SW 1271 (cell line): ENCODE data around the gene MAST4.

ENCODE experiments used
- DNase-seq, 2 experiments: peaks; one replicate each; lab custom pipeline; 2025; lab: John Stamatoyannopoulos, UW

Gene MAST4

DNA sequence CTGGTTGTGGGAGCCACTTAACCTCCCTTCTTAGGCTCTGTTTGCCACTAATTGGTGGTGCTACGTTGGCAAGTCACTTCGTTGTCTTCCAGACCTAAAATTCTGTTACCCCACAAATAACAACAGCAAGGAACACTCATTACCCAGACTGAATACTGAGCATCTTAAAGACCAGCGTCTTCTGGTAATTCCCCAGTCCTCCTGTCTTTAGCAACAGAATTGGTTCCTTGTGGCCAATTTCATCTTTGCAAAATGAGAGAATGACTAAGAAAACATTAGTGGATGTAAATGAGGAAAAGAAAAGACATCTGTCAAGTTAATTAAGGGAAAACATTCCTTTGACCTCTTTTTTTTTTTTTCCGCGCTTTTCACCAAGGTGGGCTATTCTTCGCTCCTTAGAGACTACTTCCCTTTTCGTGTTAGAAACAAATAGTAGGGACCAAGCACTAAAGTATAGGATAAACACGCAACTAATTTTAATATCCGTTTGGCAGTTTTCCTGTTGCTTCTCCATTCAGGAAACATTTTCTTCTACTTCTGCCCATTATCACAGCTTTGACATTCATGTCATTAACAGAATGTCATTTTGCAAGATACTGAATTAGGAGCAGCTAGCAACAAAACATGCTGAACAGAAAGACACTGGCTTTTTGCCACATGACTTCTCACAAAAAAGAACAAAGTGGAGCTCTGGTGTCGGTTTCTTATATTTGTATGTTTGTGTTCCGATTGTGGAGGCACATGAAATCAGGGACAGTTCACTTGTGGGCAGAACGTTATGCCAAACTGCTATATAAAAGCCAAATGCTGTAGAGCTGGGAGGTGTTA is 446.2 kb downstream of the MAST4 start:
- DNase-seq, result no peak

DNA sequence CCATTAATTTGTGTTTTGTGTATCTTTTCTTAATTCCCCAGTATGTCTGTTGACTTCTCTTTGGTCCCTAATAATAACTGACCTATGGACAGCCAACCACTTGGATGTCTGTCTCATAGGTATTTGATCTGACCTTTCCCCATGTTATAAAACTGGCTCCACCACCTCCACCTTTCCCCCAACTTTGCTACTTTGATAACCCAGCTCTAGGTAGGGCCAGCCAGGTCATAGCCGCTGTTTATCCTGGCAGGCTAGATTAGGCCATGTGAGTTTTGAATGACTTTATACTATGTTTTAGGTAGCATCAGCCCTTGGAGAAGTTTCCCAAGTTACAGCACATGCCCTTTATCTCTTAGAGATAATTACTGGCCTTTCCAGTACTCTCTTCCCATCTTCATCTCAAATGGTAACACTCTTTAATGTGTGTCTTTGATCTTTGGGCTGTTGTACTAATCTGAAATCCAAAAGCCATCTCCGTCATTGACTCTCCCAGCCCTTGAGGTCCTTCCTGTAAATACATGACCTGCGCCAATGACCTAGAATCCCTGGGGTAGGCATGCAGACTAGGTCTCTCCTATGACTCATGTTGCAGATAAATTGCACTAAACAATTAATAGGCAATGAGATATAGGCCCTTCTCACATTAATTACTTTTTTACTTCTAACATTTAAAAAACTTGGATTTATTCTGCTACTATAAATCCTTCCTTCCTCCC is 447.8 kb downstream of the MAST4 start:
- DNase-seq, result no peak

DNA sequence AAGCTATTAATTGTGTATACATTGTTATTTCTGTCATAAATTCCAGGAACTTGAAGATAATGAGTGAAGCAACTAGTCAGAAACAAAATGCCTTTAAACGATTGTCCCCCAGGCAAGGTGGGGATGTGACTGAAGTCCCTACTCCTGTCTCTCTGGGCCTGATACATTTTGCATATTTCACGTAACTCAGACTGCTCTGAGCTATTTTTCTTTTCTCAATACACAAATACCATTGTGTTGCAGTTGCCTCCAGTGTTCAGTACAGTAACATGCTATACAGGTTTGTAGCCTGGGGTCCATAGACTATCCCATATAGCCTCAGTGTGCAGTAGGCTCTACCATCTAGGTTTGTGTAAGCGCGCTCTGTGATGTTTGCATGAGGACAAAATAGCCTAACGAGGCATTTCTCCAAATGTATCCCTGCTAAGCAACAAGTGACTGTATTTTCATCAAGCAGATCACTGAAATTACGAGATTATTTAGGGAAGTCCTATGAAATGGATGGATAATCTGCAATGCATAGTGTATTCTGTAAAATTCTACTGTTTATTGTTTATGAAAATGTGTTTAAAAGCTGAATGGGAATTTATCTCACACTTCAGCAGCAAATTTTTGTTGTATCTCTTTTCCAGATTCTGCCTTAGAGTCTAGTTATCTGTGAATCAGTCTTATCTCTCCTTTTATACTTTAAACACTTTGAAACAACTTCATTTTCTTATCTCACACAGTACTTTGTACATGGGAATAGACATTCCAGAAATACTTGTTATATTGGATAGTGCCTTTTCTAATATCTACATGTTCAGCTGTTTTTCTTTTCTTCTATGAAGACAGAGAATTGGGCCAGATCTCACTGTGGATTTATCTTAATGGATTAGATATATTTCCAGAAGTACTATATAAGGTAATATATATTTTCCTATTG is 449.9 kb downstream of the MAST4 start:
- DNase-seq, result no peak

DNA sequence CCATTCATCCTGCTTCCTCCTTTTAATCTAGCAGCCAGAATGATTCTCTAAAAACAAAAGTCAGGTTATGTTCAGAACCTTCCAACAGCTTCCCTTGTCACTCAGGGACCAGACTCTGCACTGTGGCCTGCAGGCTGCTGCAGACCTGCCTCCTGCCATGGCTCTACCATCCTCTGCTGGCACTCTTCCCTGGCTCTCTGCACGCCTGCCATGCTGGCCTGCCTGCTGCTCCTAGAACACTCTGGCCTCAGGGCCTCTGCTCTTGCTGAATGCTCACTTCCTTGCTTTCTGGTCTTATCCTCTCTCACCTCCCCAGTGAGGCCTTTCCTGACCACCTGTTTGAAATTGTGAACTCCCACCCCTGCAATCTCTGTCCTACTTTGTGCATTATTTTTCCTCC is 451.0 kb downstream of the MAST4 start:
- DNase-seq, result no peak

DNA sequence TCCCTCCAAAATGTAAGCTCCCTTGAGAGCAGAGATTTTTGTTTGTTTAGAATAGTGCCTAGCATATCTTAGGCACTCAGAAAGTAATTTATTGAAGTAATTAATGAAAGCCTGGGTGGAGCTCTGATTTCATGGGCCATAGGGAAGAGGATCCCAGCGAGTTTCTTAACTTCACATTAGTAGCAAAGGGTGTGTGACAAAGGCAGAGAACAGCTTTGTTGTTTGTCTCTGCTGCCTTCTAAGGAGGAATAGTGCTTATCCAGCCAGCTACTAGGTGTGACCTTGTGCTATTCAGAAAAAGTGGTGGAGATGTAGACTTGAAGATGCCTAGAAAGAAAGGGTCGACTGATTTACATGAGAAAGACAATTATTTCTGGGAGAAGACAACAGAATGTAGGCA is 451.4 kb downstream of the MAST4 start:
- DNase-seq, result no peak

DNA sequence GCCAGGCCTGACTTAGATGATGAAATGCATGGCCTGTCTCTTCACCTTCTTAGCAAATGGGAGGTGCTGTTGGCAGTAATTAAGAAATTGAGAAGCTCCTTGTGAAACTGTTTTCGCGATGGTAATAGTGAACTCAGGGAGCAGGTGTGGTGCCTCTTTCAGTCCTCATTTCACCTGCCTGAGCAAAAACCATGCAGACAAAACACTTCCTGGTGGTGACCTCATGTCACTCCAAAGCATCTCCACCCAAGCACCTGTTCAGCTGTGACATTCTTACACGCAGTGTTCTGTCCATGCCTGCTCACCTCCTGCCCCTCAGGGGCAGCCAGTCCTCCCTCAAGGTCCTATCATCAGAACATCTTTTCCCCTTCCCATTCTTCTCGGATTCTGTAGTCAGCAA is 453.9 kb downstream of the MAST4 start:
- DNase-seq, result no peak

DNA sequence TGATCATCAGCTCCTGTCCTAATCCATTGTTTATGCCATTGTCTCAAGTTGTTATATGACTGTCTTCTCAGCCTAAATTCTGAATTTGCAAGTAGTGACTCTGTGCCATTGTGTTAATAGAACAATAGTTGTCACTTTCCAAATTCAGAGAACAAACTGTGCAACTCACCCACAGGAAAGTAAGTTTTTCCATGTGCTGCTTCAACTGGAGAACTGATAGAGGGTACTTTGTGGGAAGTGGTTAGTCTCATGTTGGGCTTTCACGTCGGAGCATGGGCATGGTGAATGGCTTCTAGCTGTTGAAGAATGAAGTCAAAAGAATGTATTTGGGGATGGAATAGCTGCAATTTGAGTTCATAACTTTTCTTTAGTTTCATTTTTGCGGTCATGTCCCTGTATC is 454.4 kb downstream of the MAST4 start:
- DNase-seq, result no peak

DNA sequence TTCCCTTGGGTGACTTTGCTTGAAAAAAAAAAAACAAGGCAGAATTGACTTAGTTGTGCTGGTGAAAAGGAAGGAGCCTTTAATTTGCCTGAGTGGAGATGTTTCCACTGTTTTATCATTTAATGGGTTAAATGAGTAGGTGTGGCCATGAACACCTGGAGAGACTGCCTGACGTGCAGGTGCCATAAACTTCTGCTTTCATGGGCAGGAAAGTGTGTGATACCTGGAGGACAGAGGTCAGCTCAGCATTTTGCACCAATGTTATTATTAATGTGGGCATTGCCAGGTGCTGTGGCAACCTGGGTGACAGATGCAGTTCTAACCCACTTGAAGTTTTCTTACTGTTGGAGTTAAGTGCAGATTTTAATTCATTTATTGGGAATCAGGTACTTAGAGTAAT is 455.0 kb downstream of the MAST4 start:
- DNase-seq, result no peak

DNA sequence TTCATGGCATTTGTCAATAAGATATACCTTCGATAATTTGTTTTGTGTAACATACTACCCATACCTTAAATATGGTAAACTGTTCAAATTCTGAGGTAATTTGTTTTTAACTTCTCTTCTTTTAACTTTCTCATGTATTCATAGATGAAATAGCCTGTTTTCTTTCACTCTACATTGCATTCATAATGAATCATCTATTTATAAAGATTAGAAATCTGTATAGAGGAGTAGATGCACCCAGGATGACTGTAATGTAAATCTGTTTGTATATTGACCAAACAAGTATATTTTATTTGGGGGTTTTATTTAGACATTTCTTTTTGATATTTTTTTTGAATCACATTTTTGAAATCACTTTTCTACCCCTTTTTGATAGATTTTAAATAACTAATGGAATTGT is 455.8 kb downstream of the MAST4 start:
- DNase-seq, result no peak

DNA sequence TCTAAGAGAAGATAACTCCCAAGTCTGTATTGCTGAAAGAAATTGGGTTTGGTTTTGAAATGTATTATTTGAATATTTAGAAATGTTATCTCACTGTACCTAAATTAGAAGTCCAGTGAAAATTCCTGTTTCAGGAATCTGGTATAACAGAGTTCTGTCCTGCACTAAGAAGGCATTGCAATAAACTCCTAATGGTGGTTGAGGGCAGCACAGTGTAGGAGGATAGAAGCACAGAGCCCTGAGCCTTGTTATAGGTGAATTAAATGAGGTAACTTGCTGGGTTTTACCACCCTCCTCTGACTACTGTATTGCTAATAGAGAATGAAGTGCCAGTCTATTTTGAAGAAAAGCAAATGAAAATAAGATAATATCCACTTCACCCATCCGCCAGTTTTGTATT is 457.0 kb downstream of the MAST4 start:
- no peak for DNase-seq

DNA sequence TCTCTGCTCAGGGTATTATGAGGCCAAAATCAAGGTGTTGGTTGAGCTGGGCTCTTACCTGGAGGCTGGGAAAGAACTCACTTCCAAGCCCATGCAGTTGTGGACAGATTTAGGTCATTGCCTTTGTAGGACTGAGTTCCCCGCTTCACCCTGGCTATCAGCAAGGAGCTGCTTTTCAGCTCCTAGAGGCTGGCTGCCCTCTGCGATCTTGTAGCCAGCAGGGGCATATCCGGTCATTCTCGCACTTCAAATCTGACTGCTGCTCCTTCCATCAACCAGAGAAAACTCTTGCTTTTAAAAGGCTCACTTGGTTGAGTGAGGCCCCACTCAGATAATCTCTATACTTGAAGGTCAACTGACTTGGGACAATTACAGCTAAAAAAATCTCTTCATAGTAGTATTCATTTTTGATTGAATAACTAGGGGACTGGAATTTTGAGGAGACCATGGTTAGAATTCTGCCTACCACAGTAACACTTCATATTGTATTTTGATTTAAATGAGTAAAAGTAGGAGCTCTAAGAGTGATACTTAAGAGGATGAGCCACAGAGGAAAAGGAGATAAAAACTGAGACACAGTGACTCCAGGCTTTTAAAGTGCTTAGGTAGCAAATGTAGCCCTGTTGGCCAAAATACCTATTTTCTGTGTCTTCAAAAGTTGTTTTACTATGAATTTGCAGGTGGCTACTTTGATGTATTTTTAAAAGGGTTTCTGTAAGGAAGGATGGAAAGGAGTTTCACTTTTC is 463.0 kb downstream of the MAST4 start:
- DNase-seq, result no peak

DNA sequence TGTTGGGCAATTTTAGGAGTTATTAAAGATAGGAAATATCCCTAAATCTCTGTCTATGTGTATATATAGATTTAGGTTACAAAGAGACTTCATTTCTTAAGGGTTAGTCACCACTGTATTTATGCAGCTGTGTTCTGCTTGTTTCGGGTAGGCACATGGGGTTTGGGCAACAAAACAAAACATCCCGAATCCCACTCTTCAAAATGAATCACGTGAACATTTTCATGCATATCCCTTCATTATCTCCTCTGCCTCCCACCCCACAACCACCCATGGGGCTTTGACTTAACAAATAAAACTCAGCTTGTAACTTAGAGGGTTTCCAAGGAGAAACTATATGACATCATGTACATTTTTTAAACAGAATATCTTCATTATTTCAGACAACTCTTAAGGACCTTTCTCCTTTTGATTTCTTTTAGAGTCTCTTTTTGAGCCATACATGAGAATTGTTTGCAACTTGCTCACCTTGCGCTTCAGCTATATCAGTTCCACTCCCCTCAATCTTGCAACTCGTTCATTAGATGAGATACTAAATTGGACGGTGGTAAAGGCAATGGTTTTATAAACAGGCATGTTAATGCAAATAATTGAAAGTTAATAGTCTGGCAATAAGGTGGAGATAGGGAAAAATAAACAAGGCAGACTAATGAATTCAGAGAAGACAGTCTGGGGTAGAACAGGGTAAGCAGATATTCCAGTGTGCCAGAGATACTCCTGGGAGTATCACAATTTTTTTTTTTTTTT is 463.7 kb downstream of the MAST4 start:
- DNase-seq, result no peak

DNA sequence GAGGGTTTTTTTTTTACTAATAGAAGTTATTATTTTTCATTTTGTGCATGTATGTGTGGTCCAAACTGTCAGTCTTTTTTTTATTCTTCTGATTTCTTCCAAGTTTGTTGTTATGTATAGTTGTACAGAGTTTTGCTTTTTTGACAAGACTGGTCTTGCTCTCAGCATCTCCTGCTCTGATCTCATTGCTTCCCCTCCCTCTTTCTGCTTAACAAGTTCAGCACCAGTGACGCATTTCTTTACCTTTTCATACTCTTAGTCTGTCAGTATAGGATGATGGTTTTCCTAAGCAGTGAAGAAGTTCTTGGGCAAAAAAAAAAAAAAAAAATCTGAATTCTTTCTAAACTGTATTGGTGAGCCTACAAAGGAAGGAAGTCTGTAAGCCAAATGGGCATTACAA is 465.3 kb downstream of the MAST4 start:
- DNase-seq, result no peak

DNA sequence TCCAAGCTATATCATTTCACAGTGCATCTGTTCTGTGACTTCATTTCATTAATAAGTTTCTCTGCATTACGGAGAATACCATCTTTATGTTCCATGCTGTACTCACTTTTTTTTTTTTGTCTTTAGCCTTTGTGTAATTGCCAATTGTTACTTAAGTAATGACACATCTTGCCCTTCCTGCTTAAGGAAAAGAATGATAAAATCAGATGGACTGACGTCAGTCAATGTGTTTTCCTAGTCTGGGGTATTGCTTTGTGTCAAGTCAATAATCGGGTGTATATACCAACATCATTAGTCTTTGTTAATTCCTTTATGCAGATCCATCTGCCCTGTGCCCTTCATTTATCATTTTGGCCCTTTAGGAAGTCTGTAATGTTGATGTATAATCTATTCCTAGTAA is 466.9 kb downstream of the MAST4 start:
- no peak for DNase-seq

DNA sequence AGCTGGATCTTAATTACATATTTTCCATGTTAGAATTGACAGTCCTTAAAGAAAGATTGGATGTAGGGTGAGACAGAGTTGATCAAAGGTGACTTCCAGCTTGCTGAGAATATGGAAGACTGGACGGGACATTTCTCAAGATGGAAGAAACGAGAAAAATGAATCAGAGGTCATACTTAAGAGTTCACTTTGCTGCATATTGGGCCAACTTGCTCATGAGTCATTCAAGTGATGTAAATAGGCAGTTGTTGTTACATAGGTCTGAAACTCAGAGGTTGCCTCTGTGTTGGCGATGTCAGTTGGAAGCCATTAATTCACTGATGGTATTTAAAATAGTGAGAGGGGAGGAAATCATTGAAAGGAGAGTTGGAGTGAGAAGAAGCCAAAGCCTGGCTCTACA is 467.6 kb downstream of the MAST4 start:
- DNase-seq, result no peak

DNA sequence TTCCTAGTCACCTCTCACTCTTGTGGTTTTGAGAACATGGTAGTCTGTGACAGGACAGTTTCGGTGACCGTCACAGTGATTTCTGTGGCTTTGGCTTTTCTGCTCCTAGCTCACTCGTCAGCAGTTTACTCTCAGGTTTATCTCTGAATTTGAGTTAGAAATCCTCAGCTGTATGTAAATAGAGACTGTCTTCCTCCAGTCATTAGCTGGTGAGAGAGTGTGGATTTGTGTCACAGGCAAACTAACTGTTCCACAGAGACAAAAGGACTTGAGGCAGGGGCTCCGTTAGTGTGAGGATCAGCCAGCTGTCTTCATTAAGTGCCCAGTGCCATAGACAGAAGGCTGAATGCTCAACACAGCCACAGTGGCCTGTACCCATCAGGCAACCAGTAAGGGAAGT is 469.0 kb downstream of the MAST4 start:
- no peak for DNase-seq

DNA sequence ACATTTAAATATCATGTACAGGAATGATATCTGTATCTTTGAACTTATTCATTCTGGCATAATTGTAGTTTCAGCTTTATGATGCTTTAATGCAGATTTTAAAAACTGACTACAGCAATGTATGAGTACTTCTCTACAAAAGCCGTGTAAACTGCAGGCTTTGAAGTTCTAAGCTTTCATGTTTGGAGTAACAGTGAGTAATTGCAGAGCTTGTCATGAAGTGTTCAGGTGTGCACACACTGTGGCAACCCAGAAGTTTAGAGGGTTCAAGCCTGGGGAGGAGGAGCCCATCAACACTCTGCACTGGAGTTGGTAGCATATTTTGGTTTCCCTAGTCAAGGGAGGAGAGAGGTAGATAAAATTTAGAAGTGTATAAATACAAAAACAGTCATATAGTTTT is 469.5 kb downstream of the MAST4 start:
- DNase-seq, result no peak

DNA sequence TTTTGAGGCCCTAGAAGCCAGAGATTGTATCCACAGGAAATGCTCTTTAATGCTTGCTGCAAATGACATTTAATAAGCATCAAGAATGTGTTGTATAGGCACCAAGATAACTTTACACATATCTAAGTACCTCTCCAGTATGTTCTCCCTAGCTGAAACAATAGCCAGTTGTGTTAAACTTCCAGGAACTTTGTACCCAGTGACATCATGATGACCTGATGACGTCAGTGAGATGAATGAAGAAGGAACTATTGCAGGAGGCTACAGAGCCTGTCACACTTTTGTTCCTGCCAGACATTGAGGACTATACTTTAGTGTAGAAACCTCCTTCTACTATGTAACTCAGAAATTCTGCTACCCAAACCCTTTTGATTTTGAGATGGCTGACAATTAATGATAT is 470.6 kb downstream of the MAST4 start:
- DNase-seq, result no peak

DNA sequence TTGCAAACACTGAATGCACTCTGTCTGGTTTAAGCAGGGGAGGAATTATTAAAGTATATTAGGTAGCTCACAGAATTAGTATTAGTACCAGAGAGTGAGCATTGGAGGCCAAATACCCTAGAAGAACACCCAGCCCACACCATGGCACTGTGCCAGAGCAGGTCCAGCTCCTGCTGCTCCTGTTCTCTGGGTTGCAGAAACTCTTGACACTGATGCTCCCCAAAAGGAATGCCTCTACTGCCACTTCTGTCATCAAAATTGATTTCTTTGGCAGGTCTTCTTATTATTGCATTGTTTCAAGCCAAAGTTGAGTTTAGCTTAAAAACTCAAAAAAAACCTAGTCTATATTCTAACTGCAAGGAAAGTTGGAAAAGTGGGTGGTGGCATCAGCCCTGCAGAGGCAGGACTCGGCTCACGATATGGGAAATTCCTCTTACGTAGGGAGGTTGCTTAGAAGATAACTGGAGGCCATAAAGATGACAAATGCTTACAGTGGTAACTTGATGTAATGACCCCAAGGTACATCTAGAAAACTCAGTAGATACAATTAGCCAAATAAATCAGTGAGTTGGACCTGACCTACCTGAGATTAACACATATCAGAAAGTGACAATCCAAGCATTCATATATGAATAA is 477.0 kb downstream of the MAST4 start:
- no peak for DNase-seq

DNA sequence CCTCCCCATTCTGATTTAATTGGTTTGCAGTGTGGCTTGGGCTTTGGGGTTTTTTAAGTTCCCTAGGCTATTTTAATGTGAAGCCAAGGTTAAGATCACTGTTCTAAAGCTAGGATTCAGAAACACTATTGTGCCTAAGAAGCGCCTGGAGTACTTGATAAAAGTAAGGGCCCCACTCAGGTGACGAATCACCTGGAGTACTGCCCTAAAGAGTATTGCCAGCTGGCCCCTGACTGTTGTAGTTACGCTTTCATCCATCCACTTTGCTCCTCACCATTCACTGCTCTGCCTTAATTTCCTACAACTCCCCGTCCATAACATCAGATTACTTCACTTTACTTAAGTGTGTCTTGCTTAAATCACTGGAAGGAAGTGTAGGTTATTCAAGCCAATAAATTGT is 481.1 kb downstream of the MAST4 start:
- no peak for DNase-seq

DNA sequence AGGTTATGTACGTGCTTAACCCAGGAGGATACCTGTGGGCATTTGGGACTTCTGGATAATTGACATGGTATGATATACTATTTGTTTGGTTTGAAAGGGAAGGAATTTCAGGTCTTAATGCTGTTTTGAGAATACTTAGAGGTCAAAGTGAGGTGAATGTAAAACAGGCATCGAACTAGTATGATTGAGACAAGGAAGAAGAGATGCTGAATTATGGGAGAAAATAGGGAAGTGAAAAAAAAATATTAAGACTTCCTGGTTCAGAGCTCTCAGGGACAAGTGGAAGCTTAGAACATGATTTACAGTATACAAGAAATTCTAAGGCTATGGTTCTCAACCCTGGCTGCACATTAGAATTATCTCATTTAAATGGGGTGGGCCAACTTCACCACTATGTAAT is 485.1 kb downstream of the MAST4 start:
- DNase-seq, result no peak
